Kidney (tissue), 14 donors: ENCODE measurements around the gene DEAF1. TPM values are rescaled to one million over a fixed set of nuclear protein-coding genes. Genes with fewer than 3 reads are reported as not detected.

Experiments
- DNase-seq, 5 donors: peaks; one replicate each; pipeline ENCODE4 v3.0.0-alpha.2; 2013 to 2020
- FAIRE-seq: peaks from 2 replicates; lab custom pipeline; 2012; peaks lifted over from hg19 to GRCh38; lab: Jason Lieb, UNC
- H3K27ac ChIP-seq, 2 donors: one replicate each; pipeline ENCODE4 v1.7.0; 2013; ENCODE audit warnings: low read depth in 2 of 2, low read length in 2 of 2, inconsistent platforms in 1 of 2
- H3K27me3 ChIP-seq: one replicate; pipeline ENCODE4 v1.7.1; 2013; ENCODE audit warnings: low read length, inconsistent platforms; ENCODE audit not compliant: control insufficient read depth, insufficient read depth
- H3K36me3 ChIP-seq, 3 donors: one replicate each; pipeline versions ENCODE4 v1.7.0 to v1.7.1; 2013; ENCODE audit warnings: low read length in 3 of 3, control low read depth in 1 of 3, inconsistent platforms in 1 of 3; ENCODE audit not compliant: insufficient read depth in 3 of 3, control insufficient read depth in 2 of 3
- H3K4me1 ChIP-seq, 3 donors: one replicate each; pipeline versions ENCODE4 v1.7.0 to v1.7.1; 2013; ENCODE audit warnings: low read length in 3 of 3, inconsistent platforms in 1 of 3, low read depth in 1 of 3; ENCODE audit not compliant: control insufficient read depth in 2 of 3, insufficient read depth in 2 of 3
- H3K4me3 ChIP-seq, 3 donors: one replicate each; pipeline versions ENCODE4 v1.7.0 to v1.8.1; 2013; ENCODE audit warnings: low read length in 3 of 3, control low read depth in 1 of 3, inconsistent platforms in 1 of 3
- H3K9ac ChIP-seq, 3 donors: one replicate each; pipeline versions ENCODE4 v1.7.0 to v1.7.1; 2013; ENCODE audit warnings: low read length in 3 of 3, control low read depth in 1 of 3, inconsistent platforms in 1 of 3
- H3K9me3 ChIP-seq, 3 donors: one replicate each; pipeline versions ENCODE4 v1.7.0 to v1.7.1; 2013; ENCODE audit warnings: low read length in 3 of 3, control low read depth in 1 of 3, inconsistent platforms in 1 of 3; ENCODE audit not compliant: control insufficient read depth in 2 of 3, insufficient read depth in 1 of 3
- CTCF ChIP-seq: IDR thresholded peaks from 3 replicates; pipeline ENCODE4 v1.5.1; 2012; ENCODE audit warnings: mild to moderate bottlenecking, moderate library complexity, borderline replicate concordance; ENCODE audit not compliant: insufficient read depth; ENCODE audit errors: extremely low read depth
- intact Hi-C: fragments of 100-400 bp; cut with DNase I; formaldehyde crosslinking; loops from one replicate; pipeline ENCODE4 v1.11.1; 2022
- polyA plus RNA-seq: library from polyadenylated mRNA; stranded (reverse); fragments of 350-450 nt; fragmentation: Illumina TruSeq; extraction: RNeasy Lipid Tissue Mini Kit (QIAGEN cat#74804); gene quantifications from one replicate; pipeline ENCODE4 v1.2.3, GENCODE V29; 2014; ENCODE audit warnings: low read depth, low replicate concordance; ENCODE audit not compliant: insufficient read depth
- total RNA-seq: library from RNA; stranded (reverse); fragmentation: NEBNext Ultra II Directional; extraction: Animal tissue kit (Norgen Biotek cat#: 25700); gene quantifications from one replicate; pipeline ENCODE4 v1.2.1, GENCODE V29; 2021
- donor health status: control.
- donor health status: control.
- donor health status: control.
- donor health status: control.
- donor health status: control.
- donor health status: DM: yes; HTN: yes; CAD: no.
- donor health status: Normal renal cell carcinoma (clear cell type).

The DEAF1 gene
- total and polyA plus RNA-seq, 2 donors from 2014 or later: 30.2 to 54.5 TPM

- H3K27ac ChIP-seq: no peak overlapping the region
- no peaks in the 10 kb centered on the region for H3K27me3 ChIP-seq
- no peak for FAIRE-seq
- no peaks in the 10 kb centered on the region for H3K9me3 ChIP-seq
- intact Hi-C loops: no loop called here
- peaks cover 0 to 37% (median 17%) of the 10 kb centered on the region in 3 donors for H3K36me3 ChIP-seq
- no peak overlapping the region for H3K9ac ChIP-seq
- TF ChIP-seq CTCF: no peak
- no peak overlapping the region for H3K4me3 ChIP-seq
- no peaks in the 10 kb centered on the region for H3K4me1 ChIP-seq
- DNase-seq: peak in 1 of 5 donors; percentile 33
Observed at GRCh38 chr11:598005-598680, 96.9 kb downstream of the DEAF1 start.

GRCh38 chr11:597166-597725 is 97.8 kb downstream of the DEAF1 start:
- no peak for FAIRE-seq
- Histone ChIP-seq H3K27me3 (no peaks in the 10 kb centered on the region), H3K9ac (no peak overlapping the region), H3K36me3 (peaks cover 0 to 42% (median 25%) of the 10 kb centered on the region in 3 donors), H3K4me1 (no peaks in the 10 kb centered on the region), H3K9me3 (no peaks in the 10 kb centered on the region), H3K27ac (no peak overlapping the region), H3K4me3 (no peak overlapping the region)
- TF ChIP-seq CTCF: no peak
- intact Hi-C loops: no loop called here
- DNase-seq: no peak

GRCh38 chr11:596374-596773 is 98.6 kb downstream of the DEAF1 start:
- Histone ChIP-seq H3K9ac (no peak overlapping the region), H3K9me3 (no peaks in the 10 kb centered on the region), H3K4me1 (no peaks in the 10 kb centered on the region), H3K36me3 (peaks cover 0 to 42% (median 22%) of the 10 kb centered on the region in 3 donors), H3K4me3 (no peak overlapping the region), H3K27ac (no peak overlapping the region), H3K27me3 (no peaks in the 10 kb centered on the region)
- no peak for TF ChIP-seq CTCF
- DNase-seq (no peak), FAIRE-seq (no peak)
- intact Hi-C loops: no loop called here
